Heart right ventricle (tissue), 16 donors: ENCODE measurements around the gene SNTB2. TPM values are rescaled to one million over a fixed set of nuclear protein-coding genes. Genes with fewer than 3 reads are reported as not detected.

Experiments used
- ATAC-seq, 8 donors: fragments of 200-7000 bp; cut with Tn5 transposase; one replicate each; pipeline ENCODE4 v1.9.1; 2020; ENCODE audit warnings: mild to moderate bottlenecking in 8 of 8, moderate library complexity in 8 of 8, moderate number of reproducible peaks in 1 of 8
- DNase-seq, 2 donors: peaks; one replicate each; pipeline ENCODE4 v3.0.0-alpha.2; 2020
- H3K27ac ChIP-seq, 10 donors: fragments of 200-600 bp; sonication (generic) in 2 of 10; one replicate each; pipeline versions ENCODE4 v1.5.0 to v1.8.0; 2020 to 2022; ENCODE audit warnings: mild to moderate bottlenecking in 3 of 10
- H3K27me3 ChIP-seq, 7 donors: fragments of 200-600 bp; one replicate each; pipeline ENCODE4 v1.8.0; 2021 to 2022; ENCODE audit warnings: mild to moderate bottlenecking in 2 of 7
- H3K36me3 ChIP-seq, 9 donors: fragments of 200-600 bp; sonication (generic) in 1 of 9; one replicate each; pipeline versions ENCODE4 v1.5.0 to v1.8.0; 2020 to 2022; ENCODE audit warnings: mild to moderate bottlenecking in 2 of 9
- H3K4me1 ChIP-seq, 9 donors: fragments of 200-600 bp; sonication (generic) in 1 of 9; one replicate each; pipeline versions ENCODE4 v1.5.0 to v1.8.0; 2020 to 2022; ENCODE audit warnings: mild to moderate bottlenecking in 4 of 9
- H3K4me3 ChIP-seq, 10 donors: fragments of 200-600 bp; sonication (generic) in 2 of 10; one replicate each; pipeline versions ENCODE4 v1.5.0 to v1.8.0; 2020 to 2022; ENCODE audit warnings: mild to moderate bottlenecking in 7 of 10, moderate library complexity in 2 of 10
- H3K9me3 ChIP-seq, 11 donors: fragments of 200-600 bp in 10 of 11; sonication (generic) in 2 of 11; one replicate each; pipeline versions ENCODE4 v1.5.0 to v1.8.0; 2013 to 2022; ENCODE audit warnings: mild to moderate bottlenecking in 2 of 11, control low read depth in 1 of 11, moderate library complexity in 1 of 11
- CTCF ChIP-seq, 9 donors: fragments of 200-600 bp; sonication (generic) in 2 of 9; IDR thresholded peaks; one replicate each; pipeline versions ENCODE4 v1.5.0 to v1.8.0; 2021 to 2022; ENCODE audit warnings: antibody characterized with exemption in 9 of 9, mild to moderate bottlenecking in 5 of 9, moderate library complexity in 1 of 9
- WGBS, 2 donors: extraction: QIAGEN DNeasy Blood & Tissue Kit; methylation state at CpG; one replicate each; pipeline ENCODE4 v1.1.7; 2013; ENCODE audit warnings: inconsistent platforms in 1 of 2; 5-methylcytosine and 5-hydroxymethylcytosine counted together
- intact Hi-C, 10 donors: fragments of 100-400 bp; cut with DNase I; formaldehyde crosslinking; loops; one replicate each; pipeline versions ENCODE4 v1.11.1 to v1.14.2; 2022
- polyA plus RNA-seq, 2 donors: library from polyadenylated mRNA; stranded (reverse); fragments of 200-250 nt; gene quantifications; one replicate each; pipeline ENCODE4 v1.2.3, GENCODE V29; 2013
- total RNA-seq, 10 donors: library from RNA; stranded (reverse); fragmentation: NEBNext Ultra II Directional in 3 of 10; extraction: Animal tissue kit (Norgen Biotek cat#: 25700) in 3 of 10; gene quantifications; one replicate each; pipeline versions ENCODE4 v1.2.1 to v1.2.4, GENCODE V29; 2021 to 2023
- donor health status: Arrhythmogenic right ventricular cardiomyopathy.
- donor health status: ischemic (EF 13 %, LVEDD 7.1; RV severe dilation, severe dysfunction).
- donor health status: healthy with polysubstance abuse.
- donor health status: DM: no; HTN: yes; CAD: no.
- donor health status: DM: no; HTN: no; CAD: no.
- donor health status: ischemic (EF 25% LVEDD 6.9; RV normal size, moderate dysfunction).
- donor health status: ischemic (EF 25% LVEDD 5.7; RV mildly dilated, moderate dysfunction).
- donor health status: healthy.
- donor health status: DM: yes; HTN: yes; CAD: no.
- donor health status: Ischemic cardiomyopathy.
- donor health status: ischemic (EF 35%, LVEDD 5.7; RV mildly dilated, moderate dysfunction).
- donor health status: nonischemic (EF 11% LVEDD 7.7; RV severe dilation, severe dysfunction).
- donor health status: DM: yes; HTN: yes; CAD: no.
- donor health status: PGD.
- donor health status: ischemic (EF 29% LVEDD 5.4; RV normal size, mild dysfunction).
- donor health status: nonischemic (EF 23%, LVEDD 6.1; RV moderate dilation, normal function).

SNTB2 gene
- total and polyA plus RNA-seq, 12 donors, result 3.0 to 15.7 (median 9.1) TPM

DNA sequence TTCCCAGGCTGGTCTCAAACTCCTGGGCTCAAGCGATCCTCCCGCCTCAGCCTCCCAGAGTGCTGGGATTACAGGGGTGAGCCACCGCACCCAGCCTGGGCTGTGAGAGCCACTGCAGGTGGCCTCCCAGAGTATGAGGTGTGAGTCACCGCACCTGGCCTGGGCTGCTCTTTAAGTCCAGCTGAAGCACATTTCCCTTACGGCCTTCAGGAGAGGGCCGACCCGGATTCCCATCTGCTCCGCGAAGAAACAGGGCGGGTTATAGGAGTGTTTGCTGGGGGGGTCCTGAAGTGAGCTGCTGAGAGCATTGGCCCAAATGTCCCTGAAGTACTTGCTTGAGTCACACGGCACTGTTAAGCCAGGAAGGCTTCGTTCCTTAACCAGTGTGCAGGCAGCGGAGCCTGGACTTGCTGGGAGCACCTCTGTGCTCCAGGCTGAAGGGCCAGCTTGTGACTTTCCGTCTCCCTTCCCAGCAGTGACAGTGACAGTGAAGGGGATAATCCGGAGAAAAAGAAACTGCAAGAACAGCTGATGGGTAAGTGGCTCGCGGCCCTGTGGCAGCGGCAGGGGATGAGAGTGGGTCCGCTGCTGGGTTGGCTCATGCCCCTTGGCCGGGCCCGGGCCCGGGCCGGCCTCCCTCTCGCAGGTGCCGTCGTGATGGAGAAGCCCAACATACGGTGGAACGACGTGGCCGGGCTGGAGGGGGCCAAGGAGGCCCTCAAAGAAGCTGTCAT lies 131.4 kb downstream of the SNTB2 start:
- Histone ChIP-seq H3K27me3 (no peaks in the 10 kb centered on the region), H3K4me3 (no peak overlapping the region), H3K36me3 (peaks cover 10 to 100% (median 68%) of the 10 kb centered on the region in 9 donors), H3K4me1 (peaks cover 0 to 22% (median 3%) of the 10 kb centered on the region in 9 donors), H3K27ac (no peak overlapping the region), H3K9me3 (no peaks in the 10 kb centered on the region)
- DNase-seq (no peak), ATAC-seq (no peak)
- intact Hi-C loops, result no loop called here
- WGBS, 2 donors, result 93 to 94% methylated on average over 30 of the region's 30 CpGs
- no peak for TF ChIP-seq CTCF (IDR thresholded peaks at IDR 0.05)

DNA sequence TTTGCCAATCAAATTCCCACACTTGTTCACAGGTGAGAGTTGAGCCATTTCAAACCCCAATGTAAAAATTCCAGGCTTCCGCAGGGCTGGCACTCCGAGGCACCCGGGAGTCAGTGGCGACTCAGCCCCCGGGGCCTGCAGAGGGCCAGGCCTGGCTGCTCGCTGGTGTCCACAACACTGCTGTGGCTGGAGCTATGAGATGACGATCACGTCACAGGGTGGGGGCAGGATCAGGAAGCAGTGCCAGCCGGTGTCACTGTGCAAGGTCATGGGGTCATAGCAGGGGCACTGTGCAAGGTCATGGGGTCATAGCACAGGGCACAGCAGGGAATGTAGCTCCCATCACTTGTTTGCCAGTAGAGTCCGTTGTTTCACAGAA lies 131.9 kb downstream of the SNTB2 start:
- no peak for ATAC-seq
- peaks cover 10 to 100% (median 64%) of the 10 kb centered on the region in 9 donors for H3K36me3 ChIP-seq

DNA sequence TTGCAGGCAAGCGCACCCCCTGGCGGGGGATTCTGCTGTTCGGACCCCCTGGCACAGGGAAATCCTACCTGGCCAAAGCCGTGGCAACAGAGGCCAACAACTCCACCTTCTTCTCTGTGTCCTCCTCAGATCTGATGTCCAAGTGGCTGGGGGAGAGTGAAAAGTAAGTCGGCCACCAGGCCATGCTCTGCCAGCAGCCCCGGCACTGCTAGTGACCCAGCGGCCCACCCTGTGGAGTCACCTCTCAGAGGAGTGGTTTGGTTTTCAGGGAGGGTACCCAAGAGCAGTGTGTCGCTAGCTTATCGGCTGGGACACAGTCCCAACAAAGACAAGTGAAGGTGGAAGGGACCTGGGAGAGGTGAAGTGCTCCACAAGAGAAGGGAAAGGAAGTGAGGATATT lies 132.4 kb downstream of the SNTB2 start:
- Histone ChIP-seq H3K27ac (no peak overlapping the region), H3K27me3 (no peaks in the 10 kb centered on the region), H3K36me3 (peaks cover 10 to 100% (median 62%) of the 10 kb centered on the region in 9 donors), H3K4me1 (peaks cover 0 to 16% (median 6%) of the 10 kb centered on the region in 9 donors), H3K9me3 (no peaks in the 10 kb centered on the region), H3K4me3 (no peak overlapping the region)
- ATAC-seq (no peak), DNase-seq (no peak)
- 91 to 94% methylated on average over 9 of the region's 9 CpGs for WGBS, 2 donors
- intact Hi-C loops, result no loop called here
- TF ChIP-seq CTCF (IDR thresholded peaks at IDR 0.05), result no peak

More for the DNA sequence above, 131.9 kb downstream of the SNTB2 start:
- no peak overlapping the region for H3K4me3 ChIP-seq
- TF ChIP-seq CTCF (IDR thresholded peaks at IDR 0.05), result no peak
- DNase-seq, result no peak
- H3K27ac ChIP-seq, result no peak overlapping the region
- no peaks in the 10 kb centered on the region for H3K27me3 ChIP-seq
- H3K4me1 ChIP-seq, result peaks cover 0 to 17% (median 1%) of the 10 kb centered on the region in 9 donors
- 84 to 85% methylated on average over 10 of the region's 10 CpGs for WGBS, 2 donors
- intact Hi-C loops, result no loop called here
- H3K9me3 ChIP-seq, result no peaks in the 10 kb centered on the region

DNA sequence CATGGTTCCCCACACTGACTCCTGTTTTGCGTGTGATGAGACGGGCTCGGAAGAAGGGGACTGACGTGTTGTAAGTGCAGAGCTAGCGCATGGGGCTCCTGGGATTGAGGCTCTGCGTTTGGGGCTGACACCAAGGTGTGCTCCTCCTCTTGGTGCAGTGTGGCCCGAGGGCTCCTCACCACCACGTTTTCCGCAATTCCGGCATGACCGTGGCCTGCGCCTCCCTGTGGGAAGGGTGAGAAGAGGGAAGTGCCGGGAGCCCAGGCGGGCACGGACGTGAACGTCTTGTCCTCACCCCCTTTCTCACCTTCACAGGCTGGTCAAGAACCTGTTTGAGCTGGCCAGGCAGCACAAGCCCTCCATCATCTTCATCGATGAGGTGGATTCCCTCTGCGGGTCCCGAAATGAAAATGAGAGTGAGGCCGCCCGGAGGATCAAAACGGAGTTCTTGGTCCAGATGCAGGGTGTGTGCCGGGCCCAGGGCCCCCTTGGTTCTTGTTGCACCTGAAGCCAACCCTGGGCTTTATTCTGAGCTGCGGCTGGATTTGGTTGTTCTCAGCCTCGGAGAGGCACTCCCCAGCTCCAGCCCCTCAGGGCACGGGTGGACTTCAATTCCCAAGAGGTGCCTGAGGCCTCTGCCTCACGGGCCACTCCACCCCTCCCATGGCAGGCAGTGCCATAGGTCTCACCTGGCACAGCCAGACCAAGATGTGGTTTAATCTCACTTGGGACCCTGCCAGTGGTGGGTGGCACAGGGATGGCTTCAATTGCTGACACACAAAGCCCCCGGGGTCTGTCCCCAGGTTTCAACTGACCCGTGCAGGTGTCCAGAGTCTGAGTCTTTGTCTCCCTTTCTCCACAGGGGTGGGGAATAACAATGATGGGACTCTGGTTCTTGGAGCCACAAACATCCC lies 133.1 kb downstream of the SNTB2 start:
- ATAC-seq (no peak), DNase-seq (no peak)
- WGBS, 2 donors, result 90 to 93% methylated on average over 30 of the region's 30 CpGs
- Histone ChIP-seq H3K27me3 (no peaks in the 10 kb centered on the region), H3K4me3 (no peak overlapping the region), H3K36me3 (peaks cover 10 to 100% (median 70%) of the 10 kb centered on the region in 9 donors), H3K9me3 (no peaks in the 10 kb centered on the region), H3K4me1 (peaks cover 0 to 12% (median 2%) of the 10 kb centered on the region in 9 donors), H3K27ac (no peak overlapping the region)
- intact Hi-C loops, result no loop called here
- TF ChIP-seq CTCF (IDR thresholded peaks at IDR 0.05), result no peak
